ENCODE results near the gene ZNF174.

GRCh38 chr16:3358871-3359270, 42.1 kb upstream of the ZNF174 start:
- TF ChIP-seq FOXA1 (IDR thresholded peaks at IDR 0.05) (no peak), FOXM1 (IDR thresholded peaks at IDR 0.05; ENCODE audit: borderline replicate concordance) (no peak), FOXK2 (IDR thresholded peaks at IDR 0.05) (no peak), ZNF384 (IDR thresholded peaks at IDR 0.05) (no peak), PKNOX1 (IDR thresholded peaks at IDR 0.05) (no peak), ARNT (IDR thresholded peaks at IDR 0.05) (no peak), ELF4 (IDR thresholded peaks at IDR 0.05) (no peak), SP1 (IDR thresholded peaks at IDR 0.05) (no peak)
